ENCODE results near the gene HTT. TPM values are rescaled to one million over a fixed set of nuclear protein-coding genes. Genes with fewer than 3 reads are reported as not detected.

Gene HTT
- total RNA-seq, 1 experiment from 2014 or later: 64.4 TPM

GRCh38 chr4:3244747-3245146, 170.3 kb downstream of the HTT start:
- Mint-ChIP-seq H3K4me3 (no peak overlapping the region), H3K27me3 (ENCODE audit: low read depth) (peaks cover 15% of the 10 kb centered on the region), H3K36me3 (ENCODE audit: insufficient read depth in 1 of 3, low read depth in 3 of 3) (peaks cover 17 to 28% (median 22%) of the 10 kb centered on the region in 3 experiments; a peak in 6 of 7 replicates), H3K4me1 (peaks cover 7 to 35% of the 10 kb centered on the region in 2 experiments), H3K9me3 (no peaks in the 10 kb centered on the region; a peak in 1 of 5 replicates), H3K27ac (no peak overlapping the region)
- H3K14ac ChIP-seq (ENCODE audit: insufficient read depth, low read length): no peak overlapping the region; the same call in 1 of the 2 replicates
- no peak overlapping the region for H2AK5ac ChIP-seq (ENCODE audit: insufficient read length, low read length)
- H3K9me3 ChIP-seq (ENCODE audit: control insufficient read depth, low read depth, low read length): no peaks in the 10 kb centered on the region
- H3K23me2 ChIP-seq (ENCODE audit: insufficient read length, low read depth, low read length, poor library complexity, severe bottlenecking): no peaks in the 10 kb centered on the region
- TF ChIP-seq CTCF (conservative IDR thresholded peaks at IDR 0.05): no peak
- no peak overlapping the region for H2BK15ac ChIP-seq (ENCODE audit: low read depth, low read length)
- H2BK120ac ChIP-seq (ENCODE audit: low read depth, low read length, poor library complexity, severe bottlenecking): no peak overlapping the region
- H4K8ac ChIP-seq (replicated peaks; ENCODE audit: insufficient read length, low read depth, low read length): no peak overlapping the region
- H3K18ac ChIP-seq (ENCODE audit: insufficient read length, low read depth, low read length): no peak overlapping the region
- H3K27me3 ChIP-seq (ENCODE audit: insufficient read depth, low read length): no peaks in the 10 kb centered on the region
- no peak overlapping the region for H3K27ac ChIP-seq (ENCODE audit: insufficient read length, low read depth, low read length)
- no peak overlapping the region for H3K4me2 ChIP-seq (ENCODE audit: insufficient read depth, insufficient read length, low read length)
- H3K4me1 ChIP-seq (ENCODE audit: insufficient read depth, low read length): no peaks in the 10 kb centered on the region
- no peak for DNase-seq
- H3K23ac ChIP-seq (ENCODE audit: insufficient read length, low read depth, low read length): no peak overlapping the region
- no CpG with 5 or more reads among the region's 9 CpGs for WGBS (ENCODE audit: extremely low coverage, insufficient read length, low lambda C conversion rate)
- H3K79me1 ChIP-seq (ENCODE audit: insufficient read depth, low read depth, low read length, poor library complexity, severe bottlenecking): no peaks in the 10 kb centered on the region
- H3T11ph ChIP-seq (ENCODE audit: low read length): no peak overlapping the region
- H4K20me1 ChIP-seq (ENCODE audit: control insufficient read depth, insufficient read depth, insufficient read length): peaks cover 4% of the 10 kb centered on the region
- no peak overlapping the region for H2BK20ac ChIP-seq (ENCODE audit: low read depth, low read length, poor library complexity, severe bottlenecking)
- H2AFZ ChIP-seq (ENCODE audit: low read length): no peak overlapping the region
- no peak overlapping the region for H3K4ac ChIP-seq (ENCODE audit: low read depth, low read length)
- no peak overlapping the region for H4K5ac ChIP-seq (ENCODE audit: insufficient read length, low read depth, low read length)
- no peak overlapping the region for H3K56ac ChIP-seq (ENCODE audit: insufficient read length, low read depth, low read length)
- H4K91ac ChIP-seq (ENCODE audit: insufficient read length, low read depth, low read length): no peak overlapping the region
- no peak overlapping the region for H2BK12ac ChIP-seq (ENCODE audit: insufficient read length, low read depth, low read length)
- no peak overlapping the region for H3K9ac ChIP-seq (ENCODE audit: extremely low read depth, insufficient read length, low read length)
- H2BK5ac ChIP-seq (ENCODE audit: insufficient read length, low read length): no peak overlapping the region
- no peaks in the 10 kb centered on the region for H3K79me2 ChIP-seq (ENCODE audit: insufficient read depth, low read length)
